Kidney glomerular epithelial cell (primary cell): ENCODE data around the gene PDE4B.

Experiments
- DNase-seq: peaks from one replicate; lab custom pipeline; 2025; lab: John Stamatoyannopoulos, UW

The PDE4B gene

GRCh38 chr1:66360285-66360724 is 567.6 kb downstream of the PDE4B start:
- DNase-seq: no peak

DNA sequence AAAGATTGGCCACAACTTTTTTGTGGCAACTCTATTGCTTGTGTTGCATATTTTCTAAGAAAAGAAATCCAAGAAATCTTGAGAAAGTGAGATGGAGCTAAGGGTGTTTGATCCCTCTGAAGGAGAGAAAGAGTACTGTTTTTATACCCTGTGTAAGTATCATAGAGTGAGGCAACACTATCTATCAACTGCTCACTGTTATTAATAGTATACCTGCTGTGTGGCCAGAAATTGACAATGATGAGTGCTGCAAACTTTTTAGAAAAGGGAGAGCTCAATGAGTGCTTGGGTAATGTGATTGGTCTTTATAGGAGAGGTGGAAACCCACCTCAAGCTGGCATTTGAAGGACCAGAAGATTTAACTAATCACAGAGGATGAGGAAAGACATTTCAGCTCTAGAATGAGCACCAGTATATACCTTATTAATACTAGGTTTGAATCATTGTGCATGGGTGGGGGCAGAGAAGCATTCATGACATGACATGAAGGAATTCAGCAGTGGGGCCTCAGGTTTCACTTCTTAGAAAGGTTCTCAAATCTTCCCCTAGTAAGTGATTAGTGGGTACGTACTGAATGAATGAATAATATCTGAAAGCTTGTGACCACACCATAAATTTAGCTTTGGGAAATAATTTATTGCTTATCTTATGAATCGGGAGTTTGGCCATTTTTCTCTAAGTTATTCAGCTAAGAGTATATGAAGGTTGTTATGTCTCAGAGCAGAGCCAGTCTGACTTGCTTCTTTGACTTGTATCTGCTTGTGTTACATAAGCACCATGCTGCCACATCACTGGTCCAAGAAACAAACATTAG is 572.1 kb downstream of the PDE4B start:
- DNase-seq: peak; percentile 25

GRCh38 chr1:66365635-66366034 is 572.9 kb downstream of the PDE4B start:
- no peak for DNase-seq

GRCh38 chr1:66366634-66367033 is 573.9 kb downstream of the PDE4B start:
- no peak for DNase-seq

DNA sequence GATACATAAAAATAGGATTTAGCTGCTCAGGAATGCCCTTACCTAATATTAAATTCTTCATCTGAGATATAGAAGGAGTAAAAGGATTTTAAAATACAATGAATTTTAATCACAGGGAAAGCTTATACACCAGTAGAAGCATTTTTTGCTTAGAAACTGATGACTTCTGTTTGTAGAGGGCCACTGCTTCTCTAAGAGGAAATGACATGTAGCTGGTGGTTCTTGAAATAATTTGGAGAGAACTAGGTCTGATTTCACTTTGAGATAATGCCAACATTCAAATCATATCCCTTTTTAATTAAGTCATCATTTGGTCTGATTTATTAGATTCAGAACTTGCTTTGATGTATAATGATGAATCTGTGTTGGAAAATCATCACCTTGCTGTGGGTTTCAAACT is 574.7 kb downstream of the PDE4B start:
- DNase-seq: no peak

DNA sequence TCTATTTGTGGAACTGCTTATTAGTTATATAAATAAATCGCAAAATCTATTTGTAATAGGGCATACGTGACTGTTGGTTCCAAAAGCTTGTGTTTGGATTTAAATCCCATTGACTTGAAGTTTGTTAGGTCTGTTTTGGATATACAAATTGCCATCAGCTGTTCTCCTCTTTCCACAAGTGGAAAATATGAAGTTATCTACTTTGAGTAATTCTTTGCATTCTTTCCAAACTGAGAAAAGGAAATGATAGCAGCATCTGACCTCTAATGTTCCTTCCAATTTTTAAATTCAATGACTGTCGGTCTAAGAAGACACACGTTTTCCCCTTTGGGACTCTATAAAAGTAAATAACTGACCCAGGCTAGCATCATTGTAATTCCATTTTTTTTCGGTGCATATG is 575.6 kb downstream of the PDE4B start:
- no peak for DNase-seq

GRCh38 chr1:66370462-66370971 is 577.8 kb downstream of the PDE4B start:
- DNase-seq: peak; percentile 73

- DNase-seq: peak; percentile 51
These were observed 578.7 kb downstream of the PDE4B start for GRCh38 chr1:66371233-66372005.

- DNase-seq: no peak
These were observed 579.9 kb downstream of the PDE4B start for GRCh38 chr1:66372522-66373101.

DNA sequence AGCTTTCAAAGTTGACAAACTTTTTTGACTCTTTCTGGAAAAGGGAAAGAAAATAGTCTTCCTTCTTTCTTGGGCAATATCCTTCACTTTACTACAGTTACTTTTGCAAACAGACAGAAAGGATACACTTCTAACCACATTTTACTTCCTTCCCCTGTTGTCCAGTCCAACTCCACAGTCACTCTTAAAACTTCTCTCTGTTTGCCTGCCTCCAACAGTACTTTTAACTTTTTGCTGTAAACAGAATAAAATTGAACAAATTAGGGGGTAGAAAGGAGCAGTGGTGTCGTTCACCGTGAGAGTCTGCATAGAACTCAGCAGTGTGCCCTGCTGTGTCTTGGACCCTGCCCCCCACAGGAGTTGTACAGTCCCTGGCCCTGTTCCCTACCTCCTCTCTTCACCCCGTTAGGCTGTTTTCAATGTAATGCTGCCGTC is 580.5 kb downstream of the PDE4B start:
- DNase-seq: no peak

DNA sequence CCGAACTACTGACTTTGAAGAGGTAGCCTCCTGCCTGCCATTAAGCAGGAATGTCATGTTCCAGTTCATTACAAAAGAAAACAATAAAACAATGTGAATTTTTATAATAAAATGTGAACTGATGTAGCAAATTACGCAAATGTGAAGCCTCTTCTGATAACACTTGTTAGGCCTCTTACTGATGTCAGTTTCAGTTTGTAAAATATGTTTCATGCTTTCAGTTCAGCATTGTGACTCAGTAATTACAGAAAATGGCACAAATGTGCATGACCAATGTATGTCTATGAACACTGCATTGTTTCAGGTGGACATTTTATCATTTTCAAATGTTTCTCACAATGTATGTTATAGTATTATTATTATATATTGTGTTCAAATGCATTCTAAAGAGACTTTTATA is 581.5 kb downstream of the PDE4B start:
- DNase-seq: peak; percentile 49

GRCh38 chr1:66374561-66375111 is 581.9 kb downstream of the PDE4B start:
- DNase-seq: peak; percentile 94

DNA sequence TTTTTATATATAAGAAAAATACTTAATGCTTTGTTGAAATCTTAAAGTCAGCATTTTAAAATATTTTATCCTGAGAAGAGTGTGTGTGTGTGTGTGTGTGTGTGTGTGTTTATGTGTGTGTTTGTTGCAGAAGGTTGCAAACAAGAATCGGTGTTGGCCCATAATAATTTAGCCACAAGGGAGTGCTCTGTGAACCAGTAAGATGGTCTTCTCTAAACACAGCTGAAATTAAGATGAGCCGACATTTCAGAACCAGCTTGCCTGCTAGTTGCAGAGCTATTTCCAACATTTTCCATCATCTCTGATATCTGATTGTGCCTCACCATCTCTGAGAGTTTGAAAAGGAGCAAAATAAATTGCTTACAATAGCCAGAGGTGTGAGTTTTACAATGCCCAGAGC is 582.4 kb downstream of the PDE4B start:
- peak; percentile 24 for DNase-seq

DNA sequence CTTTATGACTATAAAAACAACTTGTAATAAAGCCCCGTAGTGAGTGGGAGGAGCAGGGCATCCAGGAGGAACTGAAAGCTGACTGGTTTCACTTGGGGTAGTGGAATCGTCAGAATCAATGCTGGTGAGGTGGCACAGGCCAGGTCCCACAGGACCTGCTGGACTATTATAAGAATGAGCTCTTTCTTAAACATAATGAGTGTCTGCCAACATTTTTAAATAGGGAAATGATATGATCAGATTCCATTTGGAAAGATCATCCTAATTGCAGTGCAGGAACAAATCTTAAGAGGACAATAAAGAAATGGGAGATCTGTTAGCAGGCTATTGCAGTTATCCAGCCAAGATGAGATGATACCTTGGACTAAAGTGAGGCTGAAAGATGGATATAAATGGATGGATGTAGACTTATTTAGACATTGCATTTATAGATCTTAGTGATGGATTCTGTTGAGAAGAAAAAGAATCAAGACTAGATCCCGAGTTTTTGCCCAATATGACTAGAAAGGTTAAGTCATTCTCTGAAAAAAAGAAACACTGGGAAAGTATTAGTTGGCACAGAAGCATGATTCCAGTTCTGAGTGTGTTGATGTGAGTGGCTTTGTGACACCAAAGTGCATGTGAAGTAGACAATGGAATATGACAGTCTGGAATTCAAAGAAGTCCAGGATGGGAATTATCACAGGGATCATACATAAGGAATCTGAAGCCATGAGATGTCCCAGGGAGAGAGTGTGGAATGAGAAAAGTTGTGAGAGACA is 587.9 kb downstream of the PDE4B start:
- no peak for DNase-seq

- DNase-seq: no peak
These were observed 589.1 kb downstream of the PDE4B start for GRCh38 chr1:66381621-66382275.

DNA sequence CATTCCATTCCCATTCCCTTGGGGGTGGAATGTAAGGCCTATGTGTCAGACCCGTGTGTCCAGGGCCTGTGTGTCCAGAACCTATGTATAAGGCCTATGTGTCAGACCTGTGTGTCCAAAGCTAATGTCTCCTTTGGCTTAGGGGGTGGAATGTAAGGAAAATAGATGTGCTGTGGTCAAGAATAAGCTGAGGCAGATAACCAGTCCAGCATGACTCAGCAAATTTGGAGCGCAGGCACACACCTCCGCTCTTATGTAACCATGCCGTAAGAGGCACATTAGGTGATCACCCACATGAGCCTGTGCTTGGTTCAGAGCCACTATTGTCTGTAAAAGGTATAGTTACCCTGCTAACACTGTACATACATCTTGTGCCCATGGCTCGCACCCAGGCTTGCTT is 590.5 kb downstream of the PDE4B start:
- no peak for DNase-seq

- DNase-seq: no peak
These were observed 590.9 kb downstream of the PDE4B start for GRCh38 chr1:66383611-66384010.

DNA sequence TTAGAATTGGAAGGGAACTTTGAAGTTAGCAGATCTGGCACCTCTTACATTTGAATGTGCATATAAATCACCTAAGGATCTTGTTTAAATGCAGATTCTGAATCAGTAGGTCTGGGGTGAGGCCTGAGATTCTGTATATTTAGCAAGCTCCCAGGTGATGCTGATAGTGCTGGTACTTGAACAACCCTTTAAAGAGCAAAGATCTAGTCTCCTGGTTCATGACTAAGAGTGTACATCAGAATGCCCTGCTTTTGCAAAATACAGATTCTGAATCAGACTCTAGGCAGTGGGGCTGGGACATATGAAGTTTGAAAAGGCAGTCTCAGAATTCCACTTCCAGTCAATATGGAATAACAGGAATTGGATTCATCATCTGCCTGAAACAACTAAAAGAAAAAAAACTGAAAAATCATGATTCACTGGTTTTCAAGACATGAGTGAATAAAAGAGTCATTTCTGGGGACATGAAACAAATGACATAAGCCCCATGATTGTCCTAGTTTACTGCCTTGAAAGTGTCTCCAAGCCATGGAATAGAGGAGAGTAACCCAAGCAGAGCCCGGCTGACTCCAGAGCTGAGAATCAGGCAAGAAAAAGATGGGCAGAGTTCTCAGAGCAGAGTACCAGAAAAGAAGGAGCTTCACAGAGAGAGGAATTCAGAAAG is 591.7 kb downstream of the PDE4B start:
- no peak for DNase-seq

- DNase-seq: no peak
These were observed 594.0 kb downstream of the PDE4B start for GRCh38 chr1:66386712-66387111.

- DNase-seq: no peak
These were observed 596.2 kb downstream of the PDE4B start for GRCh38 chr1:66388913-66389312.
